DND-41 (cell line): ENCODE data around the gene HS3ST3A1.

ENCODE experiments used
- ATAC-seq: fragments of 200-7000 bp; cut with Tn5 transposase; 3 replicates; pipeline ENCODE4 v1.9.1; 2021; ENCODE audit warnings: low read depth; ENCODE audit not compliant: insufficient read depth
- DNase-seq: peaks from one replicate; pipeline ENCODE4 v3.0.0-alpha.2; 2020
- H2AFZ ChIP-seq: 2 replicates; pipeline ENCODE4 v1.6.0; 2012; ENCODE audit warnings: low read depth, low read length
- H3K27ac ChIP-seq: 2 replicates; pipeline ENCODE4 v1.5.1; 2012; ENCODE audit warnings: low read length, inconsistent platforms
- H3K27me3 ChIP-seq: fragments of 200-600 bp; sonication (generic); 2 replicates; pipeline ENCODE4 v1.6.0; 2012; ENCODE audit warnings: low read length, mild to moderate bottlenecking, inconsistent platforms; ENCODE audit not compliant: insufficient read depth, poor library complexity
- H3K36me3 ChIP-seq: 2 replicates; pipeline ENCODE4 v1.5.1; 2012; ENCODE audit warnings: low read length, inconsistent platforms; ENCODE audit not compliant: insufficient read depth
- H3K4me1 ChIP-seq: 2 replicates; pipeline ENCODE4 v1.5.1; 2012; ENCODE audit warnings: mild to moderate bottlenecking, low read length; ENCODE audit not compliant: insufficient read depth
- H3K4me2 ChIP-seq: 2 replicates; pipeline ENCODE4 v1.6.0; 2012; ENCODE audit warnings: mild to moderate bottlenecking, moderate library complexity, low read length, inconsistent platforms; ENCODE audit not compliant: insufficient read depth
- H3K4me3 ChIP-seq, 2 experiments: fragments of 200-600 bp in 1 of 2; shearing (Covaris generic) in 1 of 2; 2 replicates each; pipeline ENCODE4 v1.5.1; 2012 to 2016; ENCODE audit warnings: inconsistent platforms in 2 of 2, low read length in 2 of 2, mild to moderate bottlenecking in 2 of 2, low read depth in 1 of 2, moderate library complexity in 1 of 2
- H3K79me2 ChIP-seq: 2 replicates; pipeline ENCODE4 v1.6.0; 2012; ENCODE audit warnings: low read length, inconsistent platforms; ENCODE audit not compliant: insufficient read depth
- H3K9ac ChIP-seq: 2 replicates; pipeline ENCODE4 v1.6.0; 2012; ENCODE audit warnings: low read depth, mild to moderate bottlenecking, inconsistent platforms, low read length, moderate library complexity
- H3K9me3 ChIP-seq: 2 replicates; pipeline ENCODE4 v1.5.1; 2012; ENCODE audit warnings: low read length, moderate library complexity, mild to moderate bottlenecking, inconsistent platforms; ENCODE audit not compliant: insufficient read depth, severe bottlenecking
- H4K20me1 ChIP-seq: 2 replicates; pipeline ENCODE4 v1.6.0; 2012; ENCODE audit warnings: low read length; ENCODE audit not compliant: insufficient read depth
- CTCF ChIP-seq: IDR thresholded peaks from 2 replicates; pipeline ENCODE4 v1.5.1; 2012; ENCODE audit warnings: borderline replicate concordance, low read length, moderate library complexity, mild to moderate bottlenecking; ENCODE audit not compliant: poor library complexity, severe bottlenecking; ENCODE audit errors: extremely low read depth
- EZH2 ChIP-seq: IDR thresholded peaks from 3 replicates; pipeline ENCODE4 v1.6.1; 2012; ENCODE audit warnings: borderline replicate concordance, low read depth, mild to moderate bottlenecking, moderate library complexity, low read length, inconsistent platforms; ENCODE audit not compliant: severe bottlenecking

Gene HS3ST3A1

GRCh38 chr17:13534946-13535345 lies 66.8 kb downstream of the HS3ST3A1 start:
- H3K27ac ChIP-seq, result no peak overlapping the region
- TF ChIP-seq CTCF (no peak), EZH2 (no peak)
- no peaks in the 10 kb centered on the region for H3K79me2 ChIP-seq
- H3K9ac ChIP-seq, result no peak overlapping the region
- H3K27me3 ChIP-seq, result no peaks in the 10 kb centered on the region
- no peaks in the 10 kb centered on the region for H3K9me3 ChIP-seq
- no peak overlapping the region for H3K4me3 ChIP-seq
- DNase-seq (no peak), ATAC-seq (no peak)
- H3K4me2 ChIP-seq, result no peak overlapping the region
- H2AFZ ChIP-seq, result no peak overlapping the region
- no peaks in the 10 kb centered on the region for H4K20me1 ChIP-seq
- no peaks in the 10 kb centered on the region for H3K4me1 ChIP-seq
- no peaks in the 10 kb centered on the region for H3K36me3 ChIP-seq

DNA sequence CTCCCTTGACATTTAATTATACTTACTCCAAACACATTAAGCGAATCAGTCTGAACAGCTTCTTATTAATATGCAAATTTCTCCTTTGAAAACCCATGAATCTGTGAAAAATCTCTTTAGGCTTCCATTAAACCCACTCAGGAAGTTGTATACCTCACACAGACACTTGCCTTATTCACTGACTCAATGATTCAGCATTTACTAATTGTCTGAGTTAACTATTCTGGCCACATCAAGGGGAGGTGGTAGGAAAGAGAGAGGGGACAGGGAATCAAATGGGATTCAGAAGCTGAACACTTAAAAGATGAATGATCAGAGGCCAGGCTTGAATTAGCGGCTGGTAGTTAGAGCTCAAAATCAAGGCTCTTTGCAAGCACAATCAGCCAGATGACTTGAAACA lies 70.0 kb downstream of the HS3ST3A1 start:
- Histone ChIP-seq H3K79me2 (no peaks in the 10 kb centered on the region), H3K4me3 (no peak overlapping the region), H3K36me3 (no peaks in the 10 kb centered on the region), H2AFZ (no peak overlapping the region), H4K20me1 (no peaks in the 10 kb centered on the region), H3K4me1 (no peaks in the 10 kb centered on the region), H3K4me2 (no peak overlapping the region), H3K9ac (no peak overlapping the region), H3K27me3 (no peaks in the 10 kb centered on the region), H3K9me3 (no peaks in the 10 kb centered on the region), H3K27ac (no peak overlapping the region)
- DNase-seq (no peak), ATAC-seq (no peak)
- no peak for TF ChIP-seq EZH2
- TF ChIP-seq CTCF, result no peak

GRCh38 chr17:13525876-13526275 lies 75.9 kb downstream of the HS3ST3A1 start:
- H4K20me1 ChIP-seq, result no peaks in the 10 kb centered on the region
- no peak overlapping the region for H2AFZ ChIP-seq
- TF ChIP-seq CTCF (no peak), EZH2 (no peak)
- H3K4me2 ChIP-seq, result no peak overlapping the region
- DNase-seq (no peak), ATAC-seq (no peak)
- H3K36me3 ChIP-seq, result no peaks in the 10 kb centered on the region
- no peaks in the 10 kb centered on the region for H3K9me3 ChIP-seq
- H3K27me3 ChIP-seq, result no peaks in the 10 kb centered on the region
- H3K79me2 ChIP-seq, result no peaks in the 10 kb centered on the region
- no peak overlapping the region for H3K4me3 ChIP-seq
- no peaks in the 10 kb centered on the region for H3K4me1 ChIP-seq
- H3K27ac ChIP-seq, result no peak overlapping the region
- H3K9ac ChIP-seq, result no peak overlapping the region

GRCh38 chr17:13523164-13523563 lies 78.6 kb downstream of the HS3ST3A1 start:
- Histone ChIP-seq H3K27ac (no peak overlapping the region), H3K9me3 (no peaks in the 10 kb centered on the region), H3K9ac (no peak overlapping the region), H3K36me3 (no peaks in the 10 kb centered on the region), H3K4me3 (no peak overlapping the region), H3K4me2 (no peak overlapping the region), H4K20me1 (no peaks in the 10 kb centered on the region), H3K79me2 (no peaks in the 10 kb centered on the region), H2AFZ (no peak overlapping the region), H3K4me1 (no peaks in the 10 kb centered on the region), H3K27me3 (peaks cover 3% of the 10 kb centered on the region)
- no peak for DNase-seq
- no peak for ATAC-seq
- TF ChIP-seq CTCF, result no peak
- TF ChIP-seq EZH2, result no peak
